ENCODE measurements around the gene RIOK1.
"Not testable (repeated sequence)": the region's sequence is repeated elsewhere in the genome, so short reads cannot be mapped to it uniquely, and the experiment has no call there.

The RIOK1 gene

DNA sequence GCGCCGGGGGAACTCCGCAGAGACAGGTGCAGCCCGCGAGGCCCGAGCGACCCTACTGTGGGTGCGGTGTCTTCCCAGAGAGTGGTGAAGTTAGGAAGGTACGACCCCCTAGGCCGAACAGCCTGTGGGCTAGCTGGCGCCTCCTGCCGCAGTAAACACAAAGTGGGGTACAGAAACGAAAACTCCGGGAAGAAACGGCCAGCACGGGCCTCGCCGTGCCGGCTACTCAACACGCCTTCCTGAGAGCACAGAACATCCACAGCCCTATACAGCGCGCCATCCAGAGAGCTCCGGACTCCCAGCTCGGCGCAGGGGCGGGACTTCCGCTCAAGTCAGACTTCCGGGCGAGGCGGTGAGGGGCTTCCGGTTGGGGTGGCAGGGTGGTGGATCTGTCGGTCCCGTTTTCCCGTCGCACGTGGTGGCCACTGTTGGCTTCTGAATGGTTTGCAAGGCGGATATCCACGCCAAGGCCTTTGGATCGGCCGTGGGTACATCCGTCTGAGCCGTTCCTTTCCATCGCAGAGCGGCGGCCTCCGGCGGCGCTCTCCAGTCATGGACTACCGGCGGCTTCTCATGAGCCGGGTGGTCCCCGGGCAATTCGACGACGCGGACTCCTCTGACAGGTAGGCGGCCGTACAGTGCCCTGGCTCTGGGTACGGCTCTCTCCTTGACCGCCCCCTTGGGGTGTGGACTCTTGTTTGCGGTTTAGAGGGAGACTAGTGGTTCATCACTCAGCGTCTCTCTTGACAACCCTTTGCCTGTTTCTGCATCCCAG is at the start of gene RIOK1, which contains the start of gene CAGE1:
RIOK1 (plus strand) TSS at position 358 of the 775 bp plus-strand sequence; CDS start at position 553, 195 bp downstream.
CAGE1 (minus strand) TSS at position 292 of the 775 bp plus-strand sequence. CDS start 2,569 bp downstream, outside the sequence.
- peak; percentile 96 for DNase-seq

DNA sequence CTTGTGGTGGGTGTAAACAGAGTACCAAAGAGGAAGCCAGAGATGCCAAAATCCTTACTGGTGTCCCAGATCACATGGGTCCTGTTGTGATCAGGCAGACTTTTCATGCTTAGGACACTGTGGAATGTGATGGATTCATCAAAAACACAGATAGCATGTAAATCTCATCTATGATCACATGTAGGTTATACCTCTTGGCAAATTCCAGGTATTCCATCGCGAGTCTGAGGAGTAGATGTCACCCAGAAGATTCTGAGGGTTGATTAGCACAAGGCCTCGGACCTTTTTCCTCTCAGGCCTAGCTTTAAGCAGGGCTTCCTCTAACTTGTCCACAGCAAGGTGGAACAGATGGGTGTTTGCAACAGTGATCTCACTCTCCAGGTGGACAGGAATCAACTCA is 48.3 kb upstream of the RIOK1 start:
- DNase-seq: no peak

DNA sequence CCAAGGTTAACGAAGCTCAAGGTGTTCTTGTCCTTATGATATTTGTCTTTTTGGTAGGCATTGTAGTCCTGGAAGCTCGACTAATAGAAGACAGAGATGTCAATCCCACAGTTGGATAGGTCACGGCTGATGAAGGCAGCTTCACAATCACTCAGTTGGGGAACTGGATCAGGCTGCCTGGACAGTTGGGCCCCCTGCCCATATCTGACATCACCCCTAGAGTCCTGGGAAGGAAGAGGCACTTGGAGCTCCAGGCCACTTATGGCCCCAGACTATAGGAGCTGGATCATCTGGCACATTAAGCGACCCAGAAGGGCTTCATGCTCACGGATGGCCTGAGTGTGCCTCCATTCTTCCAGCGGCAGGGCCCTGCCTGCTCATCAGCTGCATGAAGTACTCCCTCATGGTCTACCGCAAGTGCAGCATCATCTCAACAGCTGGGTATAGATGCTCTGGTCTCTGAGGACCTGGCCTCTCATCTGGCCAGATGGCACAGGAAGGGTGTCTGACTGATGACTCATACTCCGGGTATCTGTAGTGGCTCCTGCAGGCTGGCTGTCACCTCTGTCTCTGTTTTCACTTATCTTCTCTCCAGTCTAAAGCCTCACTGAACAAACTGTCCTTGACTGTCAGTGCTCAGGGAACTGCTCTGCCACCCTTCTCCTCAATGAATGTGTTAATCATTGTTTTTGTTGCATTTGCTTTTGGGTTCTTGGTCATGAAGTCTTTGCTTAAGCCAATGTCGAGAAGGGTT is 47.4 kb upstream of the RIOK1 start:
- no peak for DNase-seq

DNA sequence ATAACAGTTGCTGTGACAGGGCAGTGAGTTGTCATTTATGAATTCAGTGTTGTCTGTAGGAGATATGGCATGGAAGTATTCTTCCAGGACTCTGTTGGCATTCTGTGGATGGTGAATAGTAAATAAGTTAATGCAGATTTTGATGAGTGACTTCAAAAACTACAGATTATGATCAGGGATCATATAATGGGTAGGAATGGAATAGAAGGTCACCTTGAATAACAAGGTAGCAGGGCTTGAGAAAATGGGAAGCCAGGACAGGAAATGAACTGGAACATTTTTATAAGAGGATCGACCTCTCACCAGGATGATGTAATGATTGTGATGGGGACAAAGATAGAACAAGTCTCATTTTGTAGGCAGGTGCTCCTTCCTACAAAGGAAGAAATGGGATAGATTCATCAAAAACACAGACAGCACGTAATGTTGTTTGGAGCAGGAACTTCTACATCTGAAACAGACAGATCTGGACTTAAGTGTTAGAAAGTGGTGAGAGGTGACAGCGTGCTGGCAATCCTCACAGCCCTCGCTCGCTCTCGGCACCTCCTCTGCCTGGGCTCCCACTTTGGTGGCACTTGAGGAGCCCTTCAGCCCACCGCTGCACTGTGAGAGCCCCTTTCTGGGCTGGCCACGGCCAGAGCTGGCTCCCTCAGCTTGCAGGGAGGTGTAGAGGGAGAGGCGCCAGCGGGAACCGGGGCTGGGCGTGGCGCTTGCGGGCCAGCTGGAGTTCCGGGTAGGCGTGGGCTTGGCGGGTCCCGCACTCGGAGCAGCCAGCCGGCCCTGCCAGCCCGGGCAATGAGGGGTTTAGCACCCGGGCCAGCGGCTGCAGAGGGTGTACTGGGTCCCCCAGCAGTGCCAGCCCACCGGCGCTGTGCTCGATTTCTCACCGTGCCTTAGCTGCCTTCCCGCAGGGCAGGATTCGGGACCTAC is 45.8 kb upstream of the RIOK1 start:
- peak; percentile 5 for DNase-seq

DNA sequence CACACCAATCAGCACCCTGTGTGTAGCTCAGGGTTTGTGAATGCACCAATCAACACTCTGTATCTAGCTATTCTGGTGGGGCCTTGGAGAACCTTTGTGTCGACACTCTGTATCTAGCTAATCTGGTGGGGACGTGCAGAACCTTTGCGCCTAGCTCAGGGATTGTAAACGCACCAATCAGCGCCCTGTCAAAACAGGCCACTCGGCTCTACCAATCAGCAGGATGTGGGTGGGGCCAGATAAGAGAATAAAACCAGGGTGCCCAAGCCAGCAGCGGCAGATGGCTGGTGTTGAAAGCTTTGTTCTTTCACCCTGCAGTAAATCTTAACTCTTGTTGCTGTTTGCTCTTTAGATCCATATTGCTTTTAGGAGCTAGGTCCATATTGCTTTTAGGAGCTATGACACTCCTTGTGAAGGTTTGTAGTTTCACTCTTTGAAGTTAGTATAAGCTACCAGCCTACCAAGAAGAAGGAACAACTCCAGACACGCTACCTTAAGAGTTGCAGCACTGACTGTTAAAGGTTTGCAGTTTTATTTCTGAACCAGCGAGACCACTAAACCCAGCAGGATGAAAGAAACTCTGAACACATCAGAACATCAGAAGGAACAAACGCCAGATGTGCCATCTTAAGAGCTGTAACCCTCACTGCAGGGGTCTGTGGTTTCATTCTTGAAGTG is 44.7 kb upstream of the RIOK1 start:
- not testable (repeated sequence) for DNase-seq

DNA sequence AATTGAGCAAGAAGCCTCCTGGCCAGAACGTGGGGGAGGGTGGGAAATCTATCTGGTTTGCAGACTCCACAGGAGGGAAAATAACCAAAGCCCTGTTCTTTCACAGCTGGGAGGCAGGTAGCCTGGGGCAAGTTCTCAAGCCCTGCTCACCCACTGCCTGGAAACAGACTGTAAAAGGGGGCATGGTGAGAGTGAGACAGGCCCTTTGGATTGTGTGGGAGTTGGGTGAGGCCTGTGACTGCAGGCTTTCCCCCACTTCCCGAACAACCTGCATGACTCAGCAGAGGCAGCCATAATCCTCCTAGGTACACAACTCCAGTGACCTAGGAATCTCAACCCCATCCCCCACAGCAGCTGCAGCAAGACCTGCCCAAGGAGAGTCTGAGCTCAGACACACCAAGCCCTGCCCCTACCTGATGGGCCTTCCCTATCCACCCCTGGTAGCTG is 42.0 kb upstream of the RIOK1 start:
- DNase-seq: not testable (repeated sequence)

DNA sequence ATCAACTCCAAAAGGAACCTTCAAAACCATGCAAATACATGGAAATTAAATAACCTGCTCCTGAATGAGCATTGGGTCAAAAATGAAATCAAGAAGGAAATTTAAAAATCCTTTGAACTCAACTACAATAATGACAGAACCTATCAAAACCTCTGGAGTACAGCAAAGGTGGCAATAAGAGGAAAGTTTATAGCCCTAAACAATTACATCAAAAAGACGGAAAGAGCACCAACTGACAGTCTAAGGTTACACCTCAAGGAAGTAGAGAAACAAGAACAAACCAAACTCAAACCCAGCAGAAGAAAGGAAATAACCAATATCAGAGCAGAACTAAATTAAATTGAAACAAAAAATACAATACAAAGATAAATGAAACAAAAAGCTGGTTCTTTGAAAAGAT is 39.0 kb upstream of the RIOK1 start:
- not testable (repeated sequence) for DNase-seq

DNA sequence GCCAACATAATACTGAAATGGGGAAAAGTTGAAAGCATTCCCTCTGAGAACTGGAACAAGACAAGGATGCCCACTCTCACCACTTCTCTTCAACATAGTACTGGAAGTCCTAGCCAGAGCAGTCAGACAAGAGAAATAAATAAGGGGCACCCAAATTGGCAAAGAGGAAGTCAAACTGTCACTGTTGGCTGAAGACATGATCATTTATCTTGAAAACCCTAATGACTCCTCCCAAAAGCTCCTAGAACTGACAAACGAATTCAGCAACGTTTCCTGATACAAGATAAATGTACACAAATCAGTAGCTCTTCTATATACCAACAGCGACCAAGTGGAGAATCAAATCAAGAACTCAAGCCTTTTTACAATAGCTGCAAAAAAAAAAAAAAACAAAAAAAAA is 37.7 kb upstream of the RIOK1 start:
- DNase-seq: not testable (repeated sequence)

DNA sequence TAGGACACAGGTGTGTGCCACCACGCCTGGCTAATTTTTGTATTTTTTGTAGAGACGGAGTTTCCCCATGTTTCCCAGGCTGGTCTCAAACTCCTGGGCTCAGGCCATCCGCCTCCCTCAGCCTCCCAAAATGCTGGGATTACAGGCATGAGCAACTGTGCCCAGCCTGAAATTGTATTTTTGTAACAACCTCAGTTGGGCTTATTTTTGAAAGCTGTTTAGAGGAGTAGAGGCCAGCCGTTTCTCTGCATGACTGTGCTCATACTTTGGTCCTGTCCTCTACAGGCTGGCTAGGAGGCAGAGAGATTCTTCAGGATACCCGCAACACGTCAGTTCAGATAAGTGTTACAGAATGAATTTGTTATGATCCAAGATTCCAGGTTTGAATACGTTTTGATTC is 22.2 kb upstream of the RIOK1 start:
- DNase-seq: no peak

DNA sequence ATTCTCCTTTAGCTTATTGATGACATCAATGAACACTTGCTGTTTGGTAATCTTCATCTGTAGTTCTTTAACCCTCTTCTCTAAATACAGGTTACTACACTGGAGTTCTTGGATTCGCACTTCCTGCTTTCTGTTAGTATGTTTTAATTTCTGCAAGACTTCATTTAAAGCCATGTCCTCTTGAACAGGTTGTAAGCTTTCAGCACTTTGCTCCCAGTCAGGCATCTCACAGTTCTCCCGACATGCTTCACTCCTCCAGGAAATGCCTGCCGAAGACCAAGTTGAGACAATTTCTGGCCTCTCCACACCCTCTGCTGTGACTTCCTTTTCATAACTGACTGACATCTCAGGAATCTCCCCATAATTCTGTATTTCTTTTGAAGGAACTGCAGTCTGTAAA is 15.9 kb upstream of the RIOK1 start:
- DNase-seq: no peak

DNA sequence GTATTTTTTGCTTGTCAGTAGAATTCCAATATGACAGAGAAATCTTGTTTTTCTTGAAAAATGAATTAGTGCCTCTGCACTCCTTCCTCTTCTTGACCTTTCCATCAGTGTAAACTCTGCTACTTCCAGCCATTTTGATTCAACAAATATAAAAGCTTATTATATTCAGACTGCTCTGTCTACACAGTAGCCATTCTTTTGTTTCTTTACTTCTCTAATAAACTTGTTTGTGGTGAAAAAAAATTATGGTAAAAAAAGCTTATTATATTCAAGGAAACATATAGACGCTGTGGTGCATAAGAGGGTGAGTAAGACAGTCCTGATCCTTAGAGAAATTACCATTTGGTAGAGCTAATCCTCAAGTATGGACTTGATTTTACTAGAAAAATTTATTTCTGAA is 11.6 kb upstream of the RIOK1 start:
- no peak for DNase-seq

DNA sequence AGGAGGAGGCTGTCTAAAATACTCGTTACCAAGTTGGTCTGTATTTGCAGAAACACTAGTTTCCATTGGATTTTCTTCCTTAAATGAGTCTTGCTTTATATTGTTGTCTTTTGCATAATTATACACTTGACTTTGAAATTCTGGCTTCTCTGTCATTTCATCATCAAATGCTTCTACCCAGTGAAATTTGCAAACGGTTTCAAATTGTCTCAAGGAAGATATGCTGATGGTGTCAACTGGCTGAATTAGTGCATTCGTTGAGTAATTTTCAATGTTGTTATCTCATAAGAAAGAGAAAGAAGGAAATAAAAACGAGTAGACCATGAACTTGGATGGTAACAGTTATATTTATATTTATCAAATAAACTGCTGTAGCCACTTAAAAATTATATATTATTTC is 10.9 kb upstream of the RIOK1 start:
- no peak for DNase-seq

DNA sequence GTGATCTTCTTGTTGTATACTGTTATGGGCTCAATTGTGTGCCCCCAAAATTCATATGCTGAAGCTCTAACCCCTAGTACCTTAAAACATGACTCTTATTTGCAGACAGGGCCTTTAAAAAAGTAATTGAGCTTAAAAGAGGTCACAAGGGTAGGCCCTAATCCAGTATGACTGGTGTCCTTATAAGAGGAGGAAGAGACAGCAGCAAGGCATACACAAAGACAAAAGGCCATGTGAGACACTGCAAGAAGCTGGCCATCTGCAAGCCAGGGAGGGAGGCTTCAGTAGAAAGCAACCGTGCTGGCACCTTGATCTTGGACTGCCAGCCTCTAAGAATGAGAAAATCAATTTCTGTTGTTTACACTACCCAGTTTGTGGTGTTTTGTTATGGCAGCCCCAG is 8.5 kb upstream of the RIOK1 start:
- no peak for DNase-seq

DNA sequence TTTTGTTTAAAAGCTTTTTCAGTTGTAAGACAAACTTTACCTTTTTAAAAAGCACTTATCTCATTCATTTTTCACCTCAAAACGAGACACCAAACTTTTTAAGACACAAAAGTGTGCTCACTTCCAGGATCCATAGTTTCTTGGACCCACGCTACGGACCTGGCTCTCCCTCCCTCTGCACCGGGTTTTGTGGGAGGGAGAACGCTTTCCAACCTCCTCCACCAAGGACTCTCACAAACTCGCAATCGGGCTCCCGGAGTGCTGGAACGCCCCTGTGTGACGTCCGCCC is 502 bp upstream of the RIOK1 start:
- DNase-seq: no peak

DNA sequence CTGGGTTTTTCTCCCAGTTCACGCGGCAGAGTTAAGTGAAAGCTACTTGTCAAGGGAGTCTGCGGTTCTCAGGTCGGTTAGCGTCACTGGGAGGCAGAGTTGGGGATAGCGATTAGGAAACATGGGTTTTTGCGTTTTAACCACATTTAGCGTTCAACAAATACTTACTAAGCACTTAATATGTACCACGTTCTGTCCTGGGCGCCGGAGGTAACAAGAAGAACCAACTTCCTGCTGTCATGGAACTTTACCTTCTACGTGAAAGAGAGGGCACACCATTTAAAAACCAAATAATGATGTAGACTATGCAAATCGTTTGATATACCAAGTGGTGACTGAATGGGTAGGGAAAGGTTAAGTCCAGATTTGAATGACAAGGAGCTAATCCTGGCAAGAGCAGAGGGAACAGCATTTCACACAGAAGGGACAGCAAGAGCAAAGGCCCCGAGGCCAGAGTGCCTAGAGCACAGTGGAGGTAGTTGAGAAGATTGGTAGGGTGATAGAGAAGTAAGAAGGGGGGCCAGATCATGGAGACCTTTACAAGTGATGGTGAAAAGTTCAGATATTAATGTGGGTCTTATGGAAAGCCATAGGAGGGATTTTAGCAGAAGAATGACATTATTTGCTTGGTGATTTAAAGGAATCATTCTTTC is 744 bp downstream of the RIOK1 start:
- DNase-seq: no peak

DNA sequence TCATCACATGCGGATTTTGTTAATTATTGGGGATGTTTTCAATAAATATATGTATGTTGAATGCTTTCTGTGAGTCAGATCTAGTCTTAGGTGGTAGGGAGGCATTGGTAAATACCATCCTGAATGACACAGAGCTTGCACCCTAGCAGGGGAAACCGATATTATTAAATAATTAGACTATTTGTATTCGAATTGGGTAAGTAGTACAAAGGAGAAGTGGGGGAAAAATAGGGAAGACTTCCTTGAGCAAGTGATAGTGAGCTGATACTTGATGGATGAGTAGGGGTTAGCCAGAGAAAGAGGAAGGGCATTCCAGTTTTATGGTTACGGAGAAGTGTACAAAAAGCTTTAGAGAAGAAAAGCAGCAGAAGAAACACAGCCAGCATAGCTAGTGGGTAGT is 1.5 kb downstream of the RIOK1 start:
- DNase-seq: no peak

DNA sequence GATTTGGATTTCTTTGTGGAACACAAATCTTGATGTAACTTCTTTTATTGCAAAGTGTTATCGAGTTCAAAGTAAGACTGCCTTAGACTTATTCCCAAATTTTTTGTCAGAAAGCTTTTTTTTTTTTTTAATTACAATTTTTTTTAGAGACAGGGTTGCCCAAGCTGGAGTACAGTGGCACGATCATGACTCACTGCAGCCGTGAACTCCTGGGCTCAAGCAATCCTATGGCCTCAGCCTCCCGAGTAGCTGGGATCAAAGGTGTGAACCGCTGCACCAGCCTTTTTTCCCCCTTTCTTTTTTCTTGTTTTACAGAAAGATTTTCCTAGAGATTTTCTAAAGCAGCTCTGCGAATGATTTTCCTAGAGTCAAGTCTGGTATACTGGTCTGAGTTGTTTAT is 2.8 kb downstream of the RIOK1 start:
- DNase-seq: no peak

DNA sequence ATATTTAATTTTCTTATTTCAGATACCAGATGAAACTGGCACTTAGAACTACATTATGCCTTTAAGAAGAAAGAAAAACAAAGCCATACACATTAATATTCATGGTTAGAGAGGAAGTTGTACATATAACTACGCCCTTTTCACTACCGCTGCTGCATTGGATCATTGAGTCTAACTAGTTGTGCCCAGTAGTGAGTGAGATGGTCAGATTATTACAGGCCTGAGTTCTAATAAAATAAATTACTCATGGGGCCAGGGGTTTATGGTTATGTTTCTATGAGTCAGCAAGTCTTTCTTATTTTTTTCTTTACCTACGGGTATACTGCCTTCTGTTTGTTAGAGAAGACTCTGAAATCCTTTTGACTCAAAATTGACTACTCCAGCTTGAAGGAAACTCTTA is 11.5 kb downstream of the RIOK1 start:
- DNase-seq: no peak

DNA sequence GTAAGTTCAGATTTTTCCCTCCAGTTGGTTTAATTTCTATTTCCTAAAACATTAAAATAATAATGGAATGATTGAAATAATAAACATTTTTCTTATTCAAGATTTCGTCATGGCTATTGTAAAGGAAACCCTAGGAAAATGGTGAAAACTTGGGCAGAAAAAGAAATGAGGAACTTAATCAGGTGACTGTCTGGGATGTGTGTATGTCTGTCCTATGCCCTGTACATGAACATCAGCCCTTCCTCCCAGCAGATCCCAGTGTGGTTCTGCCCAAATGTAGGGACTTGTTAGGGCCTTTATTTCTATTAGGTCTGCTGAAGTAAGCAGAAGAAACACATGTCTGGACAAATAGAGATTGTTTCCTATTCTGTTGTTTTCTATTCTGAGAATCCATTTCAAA is 13.1 kb downstream of the RIOK1 start:
- DNase-seq: no peak

DNA sequence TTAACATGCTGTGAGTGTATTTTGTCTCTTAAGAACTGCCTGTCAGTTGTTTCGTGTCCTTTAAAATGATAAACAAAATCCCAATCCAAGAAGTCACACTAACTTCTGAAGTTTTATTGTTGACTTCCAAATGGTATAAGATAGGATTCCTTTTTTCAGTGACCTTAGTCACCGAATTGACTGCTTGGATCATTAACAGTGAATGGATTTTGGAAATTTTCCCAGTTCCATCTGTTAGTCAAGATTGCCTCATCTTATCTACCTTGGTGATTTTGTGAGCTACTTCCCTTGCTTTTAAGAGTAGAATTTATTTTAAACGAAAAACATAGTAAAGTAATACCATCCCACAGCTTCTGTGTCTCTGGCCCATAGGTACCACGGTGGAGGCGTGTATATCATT is 14.9 kb downstream of the RIOK1 start:
- DNase-seq: no peak

DNA sequence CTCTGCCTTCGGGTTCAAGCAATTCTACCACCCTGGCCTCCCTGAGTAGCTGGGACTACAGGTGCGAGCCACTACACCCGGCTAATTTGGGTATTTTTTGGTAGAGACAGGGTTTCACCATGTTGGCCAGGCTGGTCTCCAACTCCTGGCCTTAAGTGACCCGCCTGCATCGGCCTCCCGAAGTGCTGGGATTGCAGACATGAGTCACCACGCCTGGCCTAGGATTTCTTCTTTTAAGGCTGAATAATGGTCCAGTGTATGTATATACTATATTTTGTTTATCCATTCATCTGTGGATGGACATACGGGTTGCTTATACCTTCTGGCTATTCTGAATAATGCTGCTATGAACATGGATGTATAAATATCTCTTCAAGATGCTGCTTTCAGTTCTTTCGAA is 17.1 kb downstream of the RIOK1 start:
- DNase-seq: no peak

DNA sequence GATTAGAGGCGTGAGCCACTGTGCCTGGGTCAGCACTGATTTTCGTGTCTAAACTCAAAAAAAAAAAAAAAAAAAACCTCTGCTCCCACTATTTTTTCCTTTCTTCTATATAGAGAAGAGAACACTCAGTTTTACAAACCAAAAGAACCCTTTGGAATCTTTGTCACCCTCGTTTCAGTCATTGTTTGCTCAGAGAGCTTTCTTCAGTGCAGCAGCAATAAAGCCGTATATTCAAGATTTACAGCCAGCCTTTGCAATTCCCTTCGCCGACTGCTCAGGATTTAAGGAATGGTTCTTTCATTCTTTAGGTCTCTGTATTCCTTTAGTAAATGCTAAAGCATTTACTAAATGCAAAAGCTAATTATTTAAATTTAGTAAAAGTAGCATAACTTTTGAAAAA is 20.1 kb downstream of the RIOK1 start:
- no peak for DNase-seq
